ENCODE measurements around the gene VAT1L. TPM values are rescaled to one million over a fixed set of nuclear protein-coding genes. Genes with fewer than 3 reads are reported as not detected.

Gene VAT1L
- total and polyA plus RNA-seq, 3 donors from 2014 or later: 4.2 to 5.2 (median 4.6) TPM

- DNase-seq: no peak
- H3K9me3 ChIP-seq: no peaks in the 10 kb centered on the region
- whole genome bisulfite sequencing, 2 donors: 96 to 98% methylated on average over 4 of the region's 4 CpGs
These were observed 10.6 kb upstream of the VAT1L start for GRCh38 chr16:77777745-77778144.

DNA sequence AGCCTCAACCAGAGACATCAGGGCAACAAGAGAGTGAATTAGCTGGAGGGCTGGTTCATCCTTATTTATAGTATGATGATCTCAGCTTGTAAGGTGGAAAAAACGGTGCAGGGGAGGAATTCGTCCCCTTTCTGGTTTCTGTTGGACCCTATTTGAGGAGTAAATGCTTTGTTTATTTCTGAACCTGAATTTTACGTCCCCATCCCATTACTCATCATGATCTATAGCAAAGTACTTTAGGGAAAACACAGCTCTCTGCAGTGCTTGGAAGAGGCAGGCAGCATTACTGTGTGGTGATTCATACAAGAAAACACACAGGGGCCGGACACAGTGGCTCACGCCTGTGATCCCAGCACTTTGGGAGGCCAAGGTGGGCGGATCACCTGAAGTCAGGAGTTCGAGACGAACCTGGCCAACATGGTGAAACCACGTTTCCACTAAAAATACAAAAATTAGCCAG, 8.0 kb upstream of the VAT1L start:
- no peak overlapping the region for H3K4me3 ChIP-seq
- TF ChIP-seq, protein P1, sequence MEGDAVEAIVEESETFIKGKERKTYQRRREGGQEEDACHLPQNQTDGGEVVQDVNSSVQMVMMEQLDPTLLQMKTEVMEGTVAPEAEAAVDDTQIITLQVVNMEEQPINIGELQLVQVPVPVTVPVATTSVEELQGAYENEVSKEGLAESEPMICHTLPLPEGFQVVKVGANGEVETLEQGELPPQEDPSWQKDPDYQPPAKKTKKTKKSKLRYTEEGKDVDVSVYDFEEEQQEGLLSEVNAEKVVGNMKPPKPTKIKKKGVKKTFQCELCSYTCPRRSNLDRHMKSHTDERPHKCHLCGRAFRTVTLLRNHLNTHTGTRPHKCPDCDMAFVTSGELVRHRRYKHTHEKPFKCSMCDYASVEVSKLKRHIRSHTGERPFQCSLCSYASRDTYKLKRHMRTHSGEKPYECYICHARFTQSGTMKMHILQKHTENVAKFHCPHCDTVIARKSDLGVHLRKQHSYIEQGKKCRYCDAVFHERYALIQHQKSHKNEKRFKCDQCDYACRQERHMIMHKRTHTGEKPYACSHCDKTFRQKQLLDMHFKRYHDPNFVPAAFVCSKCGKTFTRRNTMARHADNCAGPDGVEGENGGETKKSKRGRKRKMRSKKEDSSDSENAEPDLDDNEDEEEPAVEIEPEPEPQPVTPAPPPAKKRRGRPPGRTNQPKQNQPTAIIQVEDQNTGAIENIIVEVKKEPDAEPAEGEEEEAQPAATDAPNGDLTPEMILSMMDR (IDR thresholded peaks at IDR 0.05): no peak
- TF ChIP-seq POLR2A (IDR thresholded peaks at IDR 0.05): no peak
- H3K4me1 ChIP-seq: no peaks in the 10 kb centered on the region
- H3K9me3 ChIP-seq: no peaks in the 10 kb centered on the region
- no peak overlapping the region for H3K27ac ChIP-seq
- intact Hi-C loops (cut with DNase I; ENCODE audit: low total_unique reads): no loop called here
- WGBS, 2 donors: 63 to 72% methylated on average over 9 of the region's 9 CpGs
- no peaks in the 10 kb centered on the region for H3K27me3 ChIP-seq
- H3K36me3 ChIP-seq (ENCODE audit: low read depth, missing control alignments): no peaks in the 10 kb centered on the region
- no peak for DNase-seq

More at GRCh38 chr16:77777745-77778144, 10.6 kb upstream of the VAT1L start:
- Histone ChIP-seq H3K27me3 (no peaks in the 10 kb centered on the region), H3K4me1 (no peaks in the 10 kb centered on the region), H3K36me3 (ENCODE audit: low read depth, missing control alignments) (no peaks in the 10 kb centered on the region), H3K4me3 (no peak overlapping the region), H3K27ac (no peak overlapping the region)
- no peak for TF ChIP-seq POLR2A (IDR thresholded peaks at IDR 0.05)
- TF ChIP-seq, protein P1 (IDR thresholded peaks at IDR 0.05): no peak
- intact Hi-C loops (cut with DNase I; ENCODE audit: low total_unique reads): no loop called here

GRCh38 chr16:77781091-77781490, 7.3 kb upstream of the VAT1L start:
- no peak overlapping the region for H3K27ac ChIP-seq
- intact Hi-C loops (cut with DNase I; ENCODE audit: low total_unique reads): no loop called here
- no peaks in the 10 kb centered on the region for H3K4me1 ChIP-seq
- DNase-seq: no peak
- no peak for TF ChIP-seq POLR2A (IDR thresholded peaks at IDR 0.05)
- TF ChIP-seq, protein P1 (IDR thresholded peaks at IDR 0.05): no peak
- no peaks in the 10 kb centered on the region for H3K9me3 ChIP-seq
- no peaks in the 10 kb centered on the region for H3K36me3 ChIP-seq (ENCODE audit: low read depth, missing control alignments)
- H3K27me3 ChIP-seq: no peaks in the 10 kb centered on the region
- no peak overlapping the region for H3K4me3 ChIP-seq

DNA sequence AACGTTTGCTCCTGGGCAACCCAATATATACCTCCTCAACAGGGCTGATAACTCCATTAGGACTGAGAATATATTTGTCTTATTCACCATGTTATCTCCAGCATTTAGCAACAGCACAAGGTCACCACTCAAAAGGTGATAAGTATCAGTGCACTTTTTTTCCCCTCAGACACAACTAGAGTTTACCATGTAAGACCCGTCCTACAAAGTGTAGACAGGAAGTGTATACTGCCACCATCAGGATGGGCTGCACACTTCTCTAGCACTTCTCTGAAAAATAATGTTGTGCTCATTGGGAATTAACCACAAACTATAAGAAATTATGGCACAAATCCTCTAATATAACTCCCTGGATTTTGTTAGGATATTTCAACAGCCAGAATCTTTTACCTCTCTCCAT, 5.7 kb upstream of the VAT1L start:
- Histone ChIP-seq H3K4me1 (no peaks in the 10 kb centered on the region), H3K4me3 (no peak overlapping the region), H3K27ac (no peak overlapping the region), H3K9me3 (no peaks in the 10 kb centered on the region), H3K36me3 (ENCODE audit: low read depth, missing control alignments) (no peaks in the 10 kb centered on the region), H3K27me3 (no peaks in the 10 kb centered on the region)
- intact Hi-C loops (cut with DNase I; ENCODE audit: low total_unique reads): no loop called here
- no peak for TF ChIP-seq POLR2A (IDR thresholded peaks at IDR 0.05)
- TF ChIP-seq, protein P1 (IDR thresholded peaks at IDR 0.05): no peak
- DNase-seq: no peak
- 28 to 39% methylated on average over 2 of the region's 2 CpGs for WGBS, 2 donors

All from testis (tissue), 3 donors.